ENCODE measurements around the gene GPR153.
A peak's percentile ranks its signal among the peaks of the same experiment; 100 is the strongest.
"Not testable (repeated sequence)": the region's sequence is repeated elsewhere in the genome, so short reads cannot be mapped to it uniquely, and the experiment has no call there.

Gene GPR153

DNA sequence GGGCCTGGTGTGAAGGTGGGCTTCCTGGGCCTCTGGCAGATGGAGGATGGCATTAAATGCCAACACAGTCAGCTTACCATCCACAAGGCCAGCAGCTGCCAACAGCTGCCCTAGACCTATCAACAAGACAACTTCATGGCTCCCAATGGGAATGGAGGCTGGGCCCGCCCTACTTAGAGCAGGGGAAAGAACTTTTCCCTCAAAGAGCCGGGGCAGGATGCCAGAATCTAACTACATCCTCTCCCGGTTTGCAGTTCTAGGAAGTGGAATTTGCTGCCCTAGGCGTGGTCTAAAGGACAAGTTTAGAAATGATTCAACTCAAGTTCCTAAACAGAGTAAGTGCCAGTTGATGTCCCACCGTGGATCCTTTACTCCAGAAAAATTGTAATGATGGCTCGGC lies 38.3 kb downstream of the GPR153 start:
- DNase-seq = no peak

DNA sequence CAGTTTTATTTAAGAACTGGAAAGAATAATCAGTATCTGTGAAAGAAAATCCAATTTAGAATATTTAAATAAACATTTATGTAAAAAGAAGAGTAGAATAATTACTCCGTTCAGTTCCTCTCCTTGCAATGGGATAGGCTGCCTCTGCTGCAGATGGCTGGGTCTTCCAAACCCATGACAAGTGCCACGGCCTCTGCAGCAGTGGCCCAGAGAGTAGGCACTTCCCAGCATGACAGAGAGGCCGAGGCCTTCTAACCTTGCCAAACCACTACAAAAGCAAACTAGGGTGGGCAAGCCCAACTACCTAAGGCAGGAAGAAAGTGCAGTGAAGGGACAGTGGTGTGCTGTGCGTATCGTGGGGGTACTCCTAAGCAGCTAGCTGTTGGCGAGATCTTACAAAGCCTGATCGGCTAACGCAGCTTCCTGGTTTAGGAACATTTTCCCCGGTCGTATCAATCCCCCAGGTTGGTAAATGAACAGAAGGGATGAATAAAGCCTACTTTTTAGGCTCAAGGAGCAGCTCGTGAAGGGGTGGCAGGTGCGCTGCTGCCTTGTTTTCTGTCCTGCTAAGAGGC lies 39.6 kb downstream of the GPR153 start:
- no peak for DNase-seq

DNA sequence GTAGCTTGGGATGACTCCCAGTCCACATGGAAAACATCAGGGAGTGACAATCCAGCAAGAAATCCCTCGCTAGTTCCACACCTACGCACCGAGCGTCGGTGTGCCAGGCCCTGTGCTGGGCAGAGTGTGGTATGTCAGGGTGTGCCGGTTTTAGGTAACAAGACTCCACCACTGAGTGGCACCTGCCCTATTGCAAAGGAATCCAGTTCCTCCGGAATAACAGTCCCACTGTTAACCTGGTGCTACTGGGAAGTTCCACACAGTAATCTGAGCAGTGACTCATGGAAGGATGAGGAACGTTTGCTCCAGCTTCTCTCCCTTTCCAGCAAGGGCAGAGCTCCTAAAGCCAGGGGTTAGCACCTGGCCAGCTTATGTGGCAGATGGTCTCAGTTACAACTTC lies 40.7 kb downstream of the GPR153 start:
- no peak for DNase-seq

DNA sequence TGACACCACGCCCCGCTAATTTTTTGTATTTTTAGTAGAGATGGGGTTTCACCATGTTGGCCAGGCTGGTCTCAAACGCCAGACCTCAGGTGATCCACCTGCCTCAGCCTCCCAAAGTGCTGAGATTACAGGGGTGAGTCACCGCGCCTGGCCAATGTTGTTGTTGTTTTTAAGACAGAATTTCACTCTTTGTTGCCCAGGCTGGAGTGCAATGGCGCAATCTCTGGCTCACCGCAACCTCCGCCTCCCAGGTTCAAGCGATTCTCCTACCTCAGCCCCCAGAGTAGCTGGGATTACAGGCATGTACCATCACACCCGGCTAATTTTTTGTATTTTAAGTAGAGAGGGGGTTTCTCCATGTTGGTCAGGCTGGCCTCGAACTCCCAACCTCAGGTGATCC lies 41.3 kb downstream of the GPR153 start:
- DNase-seq = not testable (repeated sequence)

DNA sequence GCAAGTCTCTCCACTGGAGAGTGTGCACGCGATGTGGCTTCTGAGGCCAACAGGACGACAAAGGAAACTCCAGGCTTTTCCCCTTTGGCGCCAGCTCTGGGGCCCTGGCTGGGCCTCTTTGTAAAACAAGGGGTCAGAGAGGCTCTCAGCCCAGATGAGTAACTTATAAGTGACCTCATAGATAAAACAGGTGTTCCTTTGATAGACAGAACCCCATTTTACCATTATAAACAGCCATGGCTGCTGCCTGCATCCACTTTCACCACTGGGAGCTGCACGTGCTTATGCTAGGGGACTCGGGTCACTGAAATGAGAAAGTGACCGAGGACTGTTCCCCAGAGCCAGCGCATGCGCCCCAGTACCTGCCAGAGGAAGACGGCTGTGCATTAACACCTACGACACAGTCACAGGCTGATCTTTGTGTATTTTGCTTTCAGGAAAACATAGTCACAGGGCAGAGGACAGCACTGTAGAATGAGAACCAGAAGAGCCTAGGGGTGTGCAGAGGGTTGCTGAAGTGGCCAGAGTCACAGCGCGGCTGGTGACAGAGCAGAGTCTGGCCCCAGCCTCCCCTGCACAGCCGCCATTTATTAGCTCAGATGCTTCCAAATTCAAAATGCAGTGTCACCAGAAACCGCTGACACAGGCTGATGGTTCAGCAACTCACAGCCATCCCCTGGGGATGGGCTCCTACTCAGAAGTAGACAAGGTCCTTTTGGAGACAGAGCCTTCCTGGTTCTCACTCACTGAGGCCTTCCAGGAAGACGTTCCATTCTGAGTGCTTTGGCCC lies 42.3 kb downstream of the GPR153 start:
- DNase-seq = no peak

DNA sequence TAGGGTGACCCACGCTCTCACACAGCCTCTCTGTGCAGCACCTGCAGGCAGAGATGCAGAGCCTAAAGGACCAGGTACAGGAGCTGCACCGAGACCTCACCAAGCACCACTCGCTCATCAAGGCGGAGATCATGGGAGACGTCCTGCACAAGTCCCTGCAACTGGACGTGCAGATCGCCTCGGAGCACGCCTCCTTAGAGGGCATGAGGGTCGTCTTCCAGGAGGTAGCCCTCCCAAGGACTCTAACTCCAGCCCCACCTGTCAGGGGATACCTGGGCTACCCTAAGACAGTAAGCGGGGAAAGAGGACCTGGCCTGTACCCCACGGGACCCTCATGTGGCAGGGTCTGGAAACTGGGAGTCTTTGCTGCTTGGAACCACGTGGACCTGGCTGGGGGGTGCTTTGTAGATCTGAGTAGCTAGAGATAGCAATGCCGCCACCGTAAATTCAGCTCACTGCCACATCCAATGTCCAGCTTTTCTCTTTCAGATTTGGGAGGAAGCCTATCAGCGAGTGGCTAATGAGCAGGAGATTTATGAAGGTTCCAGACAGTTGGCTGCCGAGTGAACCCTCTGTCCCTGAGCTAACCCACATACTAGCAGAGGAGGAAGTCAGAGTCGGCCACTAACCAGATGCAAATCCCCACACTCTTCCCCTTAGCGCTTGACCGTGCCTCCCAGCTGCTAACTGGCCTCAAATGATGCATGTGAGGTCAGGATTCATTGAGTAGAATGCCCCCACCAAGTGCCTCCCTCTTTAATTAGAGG lies 48.5 kb downstream of the GPR153 start:
- DNase-seq = no peak

DNA sequence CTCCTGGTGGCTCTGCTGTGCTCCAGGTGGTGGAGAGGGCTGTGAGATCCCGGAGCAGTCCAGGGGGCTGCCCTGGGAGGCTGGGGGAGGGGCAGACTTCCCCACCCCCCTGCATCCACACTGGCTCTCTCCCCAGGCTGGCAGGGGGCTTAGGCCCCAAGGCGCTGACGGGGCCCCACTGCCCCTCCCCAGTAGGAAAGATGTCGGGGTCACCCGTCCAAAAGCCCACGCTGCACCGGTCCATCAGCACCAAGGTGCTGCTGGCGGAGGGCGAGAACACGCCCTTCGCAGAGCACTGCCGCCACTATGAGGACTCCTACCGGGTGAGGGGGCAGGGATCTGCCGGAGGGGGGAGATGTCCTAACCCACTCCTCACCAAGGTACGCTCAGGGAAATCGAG lies 49.2 kb downstream of the GPR153 start:
- no peak for DNase-seq

DNA sequence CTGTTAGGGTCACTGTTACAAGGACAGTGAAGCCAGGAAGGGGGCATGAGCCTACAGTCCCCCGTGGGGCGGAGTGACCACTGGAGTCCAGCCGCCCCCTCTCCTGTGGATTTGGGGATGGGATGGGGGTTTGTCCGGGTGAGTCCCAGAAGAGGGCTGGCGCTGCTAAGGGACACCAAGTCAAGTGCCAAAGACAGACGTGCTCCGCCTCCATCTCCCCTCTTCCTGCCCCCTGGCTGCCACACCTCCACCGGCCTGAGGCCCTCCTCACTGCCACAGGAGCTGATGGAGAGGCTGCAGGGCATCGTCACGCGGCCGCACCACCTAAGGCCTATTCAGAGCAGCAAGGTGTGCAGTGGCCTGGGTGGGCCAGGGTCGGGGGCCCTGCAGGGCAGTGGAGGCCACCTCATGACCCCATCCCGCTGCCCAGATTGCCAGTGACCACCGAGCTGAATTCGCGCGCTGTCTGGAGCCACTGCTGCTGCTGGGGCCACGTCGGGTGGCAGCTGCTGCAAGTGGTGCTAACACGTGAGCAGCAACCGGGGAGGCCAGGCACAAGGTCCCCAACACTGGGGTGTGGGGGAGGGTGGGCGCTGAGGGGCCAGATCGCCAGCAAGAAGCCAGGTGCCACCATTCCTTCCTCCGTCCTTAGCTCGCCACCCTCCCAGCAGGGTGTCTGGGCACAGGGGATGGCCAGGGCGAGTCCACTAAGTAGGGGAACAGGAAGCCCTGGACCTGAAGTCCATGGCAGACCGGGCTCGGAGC lies 50.1 kb downstream of the GPR153 start:
- DNase-seq = no peak

DNA sequence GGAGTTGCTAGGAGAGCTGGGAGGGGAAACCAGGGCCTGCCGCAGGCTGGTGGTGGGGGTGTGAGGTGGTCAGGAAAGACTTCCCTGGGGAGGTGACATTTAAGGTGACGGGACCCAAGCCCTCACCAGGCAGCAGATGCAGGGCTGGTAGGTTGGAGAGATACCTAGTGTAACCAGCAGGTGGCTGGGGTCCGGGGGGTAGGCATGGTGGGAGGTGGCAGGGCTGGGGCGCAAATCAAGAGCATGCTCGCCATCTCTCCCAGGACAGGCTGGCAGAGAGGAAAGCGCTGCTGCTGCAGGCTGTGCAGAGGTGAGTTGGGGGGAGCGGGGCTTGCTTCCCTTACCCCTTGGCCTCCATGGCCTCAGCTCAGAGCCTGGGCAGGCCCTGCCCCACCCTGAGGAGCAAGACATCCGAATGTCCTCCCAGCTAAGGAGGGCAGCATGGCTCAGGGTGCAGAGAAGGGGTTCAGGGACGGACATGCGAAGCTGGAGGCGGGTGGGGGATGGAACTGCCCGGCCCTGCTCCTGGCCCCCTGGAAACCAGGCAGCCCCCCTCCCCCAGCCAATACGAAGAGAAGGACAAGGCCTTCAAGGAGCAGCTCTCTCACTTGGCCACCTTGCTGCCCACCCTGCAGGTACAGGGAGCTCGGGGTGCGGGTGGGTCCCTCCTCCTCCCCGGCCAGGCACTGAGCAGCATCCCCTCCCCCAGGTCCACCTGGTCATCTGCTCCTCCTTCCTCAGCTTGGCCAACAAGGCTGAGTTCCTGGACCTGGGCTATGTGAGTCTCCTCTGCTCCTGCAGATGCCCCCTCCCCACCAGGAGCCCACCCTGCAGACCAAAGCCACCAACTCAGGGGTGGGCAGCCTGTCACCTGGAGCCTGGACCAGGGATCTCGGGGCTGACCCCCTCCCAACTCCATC lies 51.0 kb downstream of the GPR153 start:
- DNase-seq = no peak

DNA sequence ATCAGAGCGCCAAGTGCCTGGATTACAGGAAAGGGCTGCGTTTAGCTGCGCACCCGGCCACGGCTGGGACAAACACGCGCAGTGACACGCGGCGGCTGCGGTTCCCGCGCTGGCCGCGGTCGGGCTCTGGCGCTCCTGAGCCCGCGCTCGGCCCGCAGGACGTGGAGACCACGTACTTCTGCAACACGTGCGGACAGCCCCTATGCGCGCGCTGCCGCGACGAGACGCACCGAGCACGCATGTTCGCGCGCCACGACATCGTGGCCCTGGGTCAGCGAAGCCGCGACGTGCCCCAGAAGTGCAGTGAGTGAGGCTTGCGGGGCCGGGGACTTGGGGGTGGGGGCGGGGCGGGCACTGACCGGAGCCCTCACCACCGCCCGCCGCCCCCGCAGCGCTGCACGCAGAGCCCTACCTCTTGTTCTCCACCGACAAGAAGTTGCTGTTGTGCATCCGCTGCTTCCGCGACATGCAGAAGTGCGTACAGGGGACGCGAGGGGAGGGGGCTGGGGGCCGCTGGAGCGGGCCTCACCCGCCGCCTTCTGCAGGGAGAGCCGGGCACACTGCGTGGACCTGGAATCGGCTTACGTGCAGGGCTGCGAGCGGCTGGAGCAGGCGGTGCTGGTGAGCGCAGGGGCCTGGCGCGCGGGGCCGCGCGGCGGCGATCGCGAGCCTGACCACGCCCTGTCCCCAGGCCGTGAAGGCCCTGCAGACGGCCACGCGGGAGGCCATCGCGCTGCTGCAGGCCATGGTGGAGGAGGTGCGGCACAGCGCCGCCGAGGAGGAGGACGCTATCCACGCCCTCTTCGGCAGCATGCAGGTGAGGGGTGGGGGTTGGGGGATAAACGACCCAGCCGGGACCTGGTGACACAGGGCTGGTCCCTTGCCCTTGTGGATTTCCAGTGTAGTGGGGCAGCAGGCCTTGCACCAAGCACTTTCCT lies 51.9 kb downstream of the GPR153 start:
- peak; percentile 68 for DNase-seq

DNA sequence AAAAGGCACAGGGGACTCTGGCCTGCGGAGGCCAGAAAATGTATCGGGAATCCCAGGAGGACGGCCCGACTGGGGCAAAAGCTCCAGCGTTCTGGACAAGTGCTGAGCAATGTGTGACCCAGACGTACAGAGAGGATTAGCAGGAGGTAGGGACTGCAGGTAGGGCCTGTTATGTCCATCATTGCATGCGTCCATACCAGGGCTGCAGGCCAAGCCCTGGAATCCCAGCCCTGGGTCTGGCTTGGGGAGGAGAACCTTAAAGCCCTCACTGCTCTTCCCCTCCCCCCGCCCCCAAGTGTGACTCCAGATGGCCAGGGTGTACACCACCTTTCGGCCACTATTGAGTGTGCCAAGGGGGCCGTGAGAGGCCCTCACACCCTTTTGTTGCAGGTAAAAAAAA lies 53.0 kb downstream of the GPR153 start:
- DNase-seq = no peak

DNA sequence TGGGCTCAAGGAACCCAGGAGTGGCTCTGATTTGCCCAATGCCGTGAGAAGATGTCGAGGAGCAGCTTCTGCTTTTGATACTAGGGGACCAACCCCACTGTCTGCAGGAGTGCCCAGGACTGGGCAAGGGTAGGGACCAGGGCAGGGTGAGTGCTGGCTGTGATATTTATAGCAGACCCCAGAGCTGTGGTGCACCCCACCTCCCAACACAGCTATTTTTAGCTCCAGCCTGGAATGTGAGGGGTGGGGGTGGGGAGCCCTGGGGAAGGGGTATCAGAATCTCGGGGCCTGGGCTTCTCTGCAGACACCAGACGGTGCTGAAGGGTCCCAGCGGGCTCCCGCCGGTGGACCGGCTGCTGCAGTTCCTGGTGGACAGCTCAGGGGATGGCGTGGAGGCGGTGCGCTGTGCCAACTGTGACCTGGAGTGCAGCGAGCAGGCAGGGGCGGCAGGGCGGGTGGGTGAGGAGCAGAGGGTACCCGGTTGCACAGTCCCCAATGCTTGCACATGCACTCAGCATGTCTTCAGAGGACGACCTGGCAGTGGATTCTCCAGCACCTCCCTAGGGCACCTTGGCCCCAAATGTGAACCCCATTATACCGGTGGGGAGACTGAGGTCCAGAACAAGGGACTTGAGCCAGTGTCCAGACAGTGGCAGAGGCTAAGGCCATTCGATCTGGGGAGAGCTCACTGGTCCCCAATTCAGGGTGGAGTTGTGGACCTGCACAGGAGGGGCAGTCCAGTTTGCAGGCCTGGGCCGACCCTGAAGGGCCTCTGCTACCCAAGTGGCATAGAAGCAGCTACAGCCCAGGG lies 53.6 kb downstream of the GPR153 start:
- no peak for DNase-seq

DNA sequence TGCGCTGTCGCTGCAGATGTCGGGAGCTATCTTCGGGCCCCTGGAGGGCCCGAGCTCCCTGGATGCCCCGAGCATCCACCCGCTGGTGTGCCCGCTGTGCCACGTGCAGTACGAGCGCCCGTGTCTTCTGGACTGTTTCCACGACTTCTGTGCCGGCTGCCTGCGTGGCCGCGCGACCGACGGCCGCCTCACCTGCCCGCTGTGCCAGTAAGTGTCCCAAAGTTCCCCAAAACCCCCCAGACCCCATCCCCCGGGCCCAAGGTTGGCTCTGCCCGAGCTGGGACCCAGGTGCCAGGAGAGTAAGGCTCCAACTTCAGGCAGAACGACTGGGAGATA lies 54.4 kb downstream of the GPR153 start:
- no peak for DNase-seq

DNA sequence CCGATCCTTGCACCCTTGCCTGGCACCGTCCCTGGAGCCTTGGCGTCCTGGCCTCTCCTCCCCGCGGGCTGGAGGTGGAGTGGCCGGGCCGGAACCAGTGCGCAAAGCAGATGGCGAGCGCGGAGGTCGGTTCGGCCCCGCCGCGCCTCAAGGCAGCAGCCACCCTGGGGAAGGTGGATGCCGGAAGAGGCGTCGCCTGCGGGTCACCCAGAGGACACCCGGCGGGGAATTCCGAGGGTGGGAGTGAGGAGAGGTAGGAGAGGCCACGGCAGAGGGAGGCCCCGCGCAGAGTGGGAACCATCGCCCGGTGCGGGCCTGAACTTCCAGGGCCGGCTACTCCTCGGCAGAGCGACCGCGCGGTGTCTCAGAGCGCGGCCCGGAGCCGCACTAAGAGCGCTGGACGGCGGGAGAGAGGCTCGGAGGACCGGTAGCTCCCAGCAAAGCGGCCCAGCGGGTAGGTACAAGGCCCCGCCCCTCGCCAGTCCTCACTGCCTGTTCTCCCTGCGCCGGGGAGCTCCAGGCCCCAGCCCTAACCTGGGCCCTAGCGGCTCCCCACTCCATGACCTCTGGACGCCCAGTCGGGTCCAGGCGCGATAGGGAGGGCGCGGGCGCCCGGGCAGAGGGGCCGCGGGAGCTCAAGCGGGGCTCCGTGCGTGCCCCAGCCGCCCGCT lies 54.9 kb downstream of the GPR153 start, which contains the start of gene RNF207:
TSS of gene RNF207 (plus strand) at position 271 of the 671 bp plus-strand sequence. CDS start 417 bp downstream, outside the sequence.
- DNase-seq = peak; percentile 29

DNA sequence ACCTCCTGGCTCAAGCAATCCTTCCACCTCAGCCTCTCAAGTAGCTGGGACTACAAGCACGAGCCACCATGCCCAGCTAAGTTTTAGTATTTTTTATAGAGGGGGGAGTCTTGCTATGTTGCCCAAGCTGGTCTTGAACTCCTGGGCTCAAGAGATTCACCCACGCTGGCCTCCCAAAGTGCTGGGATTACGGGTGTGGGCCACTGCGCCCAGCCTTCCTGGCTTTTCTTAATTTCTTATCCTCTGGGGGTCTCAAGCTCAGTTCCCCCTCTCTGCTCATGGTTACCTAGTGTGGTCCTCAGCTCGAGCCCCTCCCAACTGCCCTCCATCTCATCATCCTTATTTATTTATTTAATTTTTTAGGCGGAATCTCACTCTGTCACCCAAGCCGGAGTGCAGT lies 58.6 kb downstream of the GPR153 start:
- DNase-seq = no peak

DNA sequence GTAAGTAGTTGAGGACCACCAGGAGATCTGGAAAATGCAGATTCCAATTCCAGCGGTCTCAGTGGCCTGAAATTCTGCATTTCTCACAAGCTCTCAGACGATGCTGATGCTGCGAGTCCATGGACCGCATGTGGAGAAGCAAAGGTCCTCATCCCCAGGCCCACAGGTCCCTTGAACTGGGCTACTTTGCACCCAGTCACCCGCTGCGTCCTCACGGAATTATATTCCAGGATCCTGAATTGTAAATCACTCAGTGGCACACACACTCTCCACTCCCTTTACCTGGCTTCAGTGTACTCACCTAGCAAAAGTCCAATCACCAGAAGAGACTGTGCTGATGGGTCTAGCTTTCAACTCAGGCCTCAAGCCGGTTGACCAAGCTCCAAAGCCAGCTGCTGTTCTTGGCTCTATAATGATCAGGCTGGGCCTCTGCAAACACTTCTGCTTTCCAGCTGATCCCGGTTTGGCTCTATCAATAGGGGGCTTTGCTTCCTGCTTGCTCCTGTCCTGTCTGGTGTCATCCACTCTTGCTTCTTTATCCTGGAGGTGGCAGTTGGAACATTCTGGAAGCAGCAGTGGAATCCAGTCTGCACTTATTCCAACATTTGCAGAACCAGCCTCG lies 60.6 kb downstream of the GPR153 start:
- no peak for DNase-seq

DNA sequence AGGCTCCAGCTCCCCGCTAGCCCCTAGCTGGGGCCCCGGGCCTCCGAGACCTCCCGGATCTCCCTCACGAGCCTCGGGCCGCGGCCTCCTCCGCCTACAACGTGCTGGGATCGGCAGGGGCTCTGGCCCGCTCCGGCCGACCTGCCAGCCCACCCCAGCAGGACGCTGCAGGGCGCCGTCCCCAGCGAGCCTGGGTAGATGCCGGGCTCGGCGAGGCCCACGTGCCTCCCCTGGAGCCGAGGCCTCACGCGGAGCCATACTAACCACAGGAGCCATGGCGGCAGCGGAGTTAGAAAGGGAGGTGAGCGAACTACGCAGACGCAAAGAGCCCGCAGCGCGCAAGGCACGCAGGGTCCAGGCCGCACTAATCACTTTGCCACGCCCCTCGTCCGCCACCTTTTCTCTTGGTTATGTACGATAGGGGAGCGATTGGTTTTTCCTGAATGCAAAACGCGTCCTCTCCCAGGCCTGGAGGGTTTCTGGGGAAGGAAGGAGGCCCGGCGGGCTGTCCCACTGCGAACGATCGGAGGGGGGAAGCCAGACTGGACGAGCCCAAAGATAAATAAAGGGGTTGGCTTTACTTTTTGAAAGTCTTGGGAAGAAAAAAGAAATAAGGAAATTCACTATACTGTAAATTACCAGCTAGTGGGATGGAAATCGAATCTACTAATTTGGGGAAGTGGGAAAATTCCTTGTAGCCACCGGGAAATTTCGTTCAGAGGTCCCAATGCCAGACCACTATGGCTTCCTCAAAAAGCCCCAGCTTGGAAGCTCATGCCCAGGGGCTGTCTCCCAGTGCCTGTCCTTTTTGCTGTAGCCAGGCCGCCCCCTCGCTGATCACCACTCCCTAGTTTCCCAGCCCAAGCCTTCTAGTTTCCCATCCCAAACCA lies 61.4 kb downstream of the GPR153 start, which contains the start of gene RPL22:
TSS of gene RPL22 (minus strand) at position 298 of the 890 bp plus-strand sequence. CDS start at position 276, 22 bp downstream.
- peak; percentile 99 for DNase-seq
